Right atrium auricular region (tissue), 2 donors: ENCODE measurements around the gene TNNC1. TPM values are rescaled to one million over a fixed set of nuclear protein-coding genes. Genes with fewer than 3 reads are reported as not detected.

Experiments used
- DNase-seq: peaks from one replicate; pipeline ENCODE4 v3.0.0-alpha.2; 2019; ENCODE audit warnings: low spot score
- H3K27ac ChIP-seq, 2 donors: fragments of 200-600 bp; sonication (generic); 1 replicate in 1 of 2; 2 replicates in 1 of 2; pipeline ENCODE4 v1.5.1; 2016 to 2019
- H3K27me3 ChIP-seq, 2 donors: fragments of 200-600 bp; sonication (generic); one replicate each; pipeline versions ENCODE4 v1.5.1 to v1.6.0; 2017 to 2019
- H3K36me3 ChIP-seq: fragments of 200-600 bp; sonication (generic); one replicate; pipeline ENCODE4 v1.5.1; 2016
- H3K4me1 ChIP-seq, 2 donors: fragments of 200-600 bp; sonication (generic); one replicate each; pipeline versions ENCODE4 v1.5.1 to v1.6.0; 2017 to 2019
- H3K4me3 ChIP-seq, 2 donors: fragments of 200-600 bp; sonication (generic); 1 replicate in 1 of 2; 2 replicates in 1 of 2; pipeline ENCODE4 v1.5.1; 2017 to 2019; ENCODE audit warnings: mild to moderate bottlenecking in 1 of 2, moderate library complexity in 1 of 2
- H3K9me3 ChIP-seq, 2 donors: fragments of 200-600 bp; sonication (generic); one replicate each; pipeline ENCODE4 v1.5.1; 2019
- total RNA-seq, 2 donors: library from RNA; depleted of rRNA; stranded (reverse); fragments of >200 nt; gene quantifications; one replicate each; pipeline ENCODE4 v1.1.0, GENCODE V29; 2016
- TF ChIP-seq, protein P1 (sequence below), 2 donors: fragments of 200-600 bp; sonication (generic); IDR thresholded peaks; one replicate each; pipeline ENCODE4 v1.5.1; 2019; ENCODE audit warnings: antibody characterized with exemption in 2 of 2

The TNNC1 gene
- total RNA-seq, 2 donors from 2014 or later = 4,697 to 8,249 TPM

DNA sequence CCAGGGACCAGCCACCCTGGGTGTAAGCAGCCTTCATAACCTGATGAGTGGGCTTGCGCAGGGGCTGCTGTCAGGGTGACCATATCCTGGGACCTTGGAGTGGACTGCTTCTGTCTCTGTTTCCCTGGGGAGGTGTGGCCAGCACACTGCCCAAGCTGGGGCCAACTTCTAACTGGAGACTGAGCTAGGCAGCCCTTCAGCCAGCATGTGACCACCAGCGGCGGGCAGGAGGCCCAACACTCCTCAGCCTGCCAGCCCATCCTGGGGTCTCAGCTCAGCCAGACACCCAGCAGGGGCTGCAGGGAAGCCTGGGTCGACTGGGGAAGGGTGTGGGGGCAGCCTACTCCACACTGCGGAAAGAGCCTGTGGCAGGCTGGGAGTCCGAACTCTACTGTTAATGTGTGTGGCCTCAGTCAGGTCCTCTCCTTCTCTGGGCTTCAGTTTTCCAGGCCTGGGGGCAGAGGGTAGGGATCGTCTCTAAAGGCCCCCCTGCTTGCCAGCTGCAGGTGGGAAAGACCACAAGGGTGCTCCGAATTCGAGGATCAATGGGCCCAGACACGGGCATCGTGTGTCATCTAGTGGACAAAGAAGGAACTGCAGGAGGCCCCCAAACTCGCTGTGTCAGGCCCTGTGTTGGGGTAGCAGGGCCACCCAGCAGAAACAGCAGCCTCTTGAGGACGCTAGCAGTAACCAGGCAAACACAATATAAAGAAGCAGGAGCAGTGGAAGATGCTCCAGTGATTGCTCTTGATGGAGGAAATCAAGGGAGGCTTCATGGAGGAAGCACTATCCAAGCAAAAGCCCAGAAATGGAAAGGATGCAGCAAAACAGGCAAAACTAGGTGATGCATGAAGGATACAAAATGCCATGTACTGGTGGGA is 7.0 kb downstream of the TNNC1 start:
- H3K36me3 ChIP-seq = peaks cover 24% of the 10 kb centered on the region
- peak; percentile 73 for DNase-seq

DNA sequence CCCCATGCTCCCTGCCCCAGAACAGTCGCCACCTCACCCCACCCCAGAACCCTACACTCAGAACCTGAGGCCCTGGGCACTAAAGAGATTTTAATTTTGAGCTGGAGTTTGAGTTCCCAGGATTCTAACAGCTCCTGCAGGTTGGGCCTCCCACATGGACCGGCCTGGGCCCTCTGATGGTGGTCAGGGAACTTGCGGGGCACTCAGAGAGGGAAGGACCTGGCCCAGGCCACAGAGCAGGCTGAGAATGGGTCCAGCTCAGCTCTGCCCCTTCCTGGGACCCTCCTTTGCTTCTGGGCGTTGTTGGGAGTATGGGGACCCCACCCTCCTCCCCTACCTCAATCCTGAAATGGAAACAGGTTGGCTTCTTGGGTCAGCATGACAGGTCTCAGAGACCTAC is 7.8 kb downstream of the TNNC1 start:
- peaks cover 16% of the 10 kb centered on the region for H3K36me3 ChIP-seq
- no peak for DNase-seq
- no peaks in the 10 kb centered on the region for H3K9me3 ChIP-seq
- H3K27ac ChIP-seq = peak overlapping the region in 1 of 2 donors; percentile 47
- peaks cover 0 to 38% of the 10 kb centered on the region in 2 donors for H3K4me1 ChIP-seq
- no peaks in the 10 kb centered on the region for H3K27me3 ChIP-seq
- TF ChIP-seq, protein P1, sequence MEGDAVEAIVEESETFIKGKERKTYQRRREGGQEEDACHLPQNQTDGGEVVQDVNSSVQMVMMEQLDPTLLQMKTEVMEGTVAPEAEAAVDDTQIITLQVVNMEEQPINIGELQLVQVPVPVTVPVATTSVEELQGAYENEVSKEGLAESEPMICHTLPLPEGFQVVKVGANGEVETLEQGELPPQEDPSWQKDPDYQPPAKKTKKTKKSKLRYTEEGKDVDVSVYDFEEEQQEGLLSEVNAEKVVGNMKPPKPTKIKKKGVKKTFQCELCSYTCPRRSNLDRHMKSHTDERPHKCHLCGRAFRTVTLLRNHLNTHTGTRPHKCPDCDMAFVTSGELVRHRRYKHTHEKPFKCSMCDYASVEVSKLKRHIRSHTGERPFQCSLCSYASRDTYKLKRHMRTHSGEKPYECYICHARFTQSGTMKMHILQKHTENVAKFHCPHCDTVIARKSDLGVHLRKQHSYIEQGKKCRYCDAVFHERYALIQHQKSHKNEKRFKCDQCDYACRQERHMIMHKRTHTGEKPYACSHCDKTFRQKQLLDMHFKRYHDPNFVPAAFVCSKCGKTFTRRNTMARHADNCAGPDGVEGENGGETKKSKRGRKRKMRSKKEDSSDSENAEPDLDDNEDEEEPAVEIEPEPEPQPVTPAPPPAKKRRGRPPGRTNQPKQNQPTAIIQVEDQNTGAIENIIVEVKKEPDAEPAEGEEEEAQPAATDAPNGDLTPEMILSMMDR (IDR thresholded peaks at IDR 0.05) = no peak
- no peak overlapping the region for H3K4me3 ChIP-seq

More for the DNA sequence above, 7.0 kb downstream of the TNNC1 start:
- H3K4me3 ChIP-seq = no peak overlapping the region
- H3K27ac ChIP-seq = peak overlapping the region in 1 of 2 donors; percentile 89
- no peaks in the 10 kb centered on the region for H3K9me3 ChIP-seq
- TF ChIP-seq, protein P1 (IDR thresholded peaks at IDR 0.05) = peak; percentile 100
- peaks cover 0 to 43% of the 10 kb centered on the region in 2 donors for H3K4me1 ChIP-seq
- no peaks in the 10 kb centered on the region for H3K27me3 ChIP-seq

DNA sequence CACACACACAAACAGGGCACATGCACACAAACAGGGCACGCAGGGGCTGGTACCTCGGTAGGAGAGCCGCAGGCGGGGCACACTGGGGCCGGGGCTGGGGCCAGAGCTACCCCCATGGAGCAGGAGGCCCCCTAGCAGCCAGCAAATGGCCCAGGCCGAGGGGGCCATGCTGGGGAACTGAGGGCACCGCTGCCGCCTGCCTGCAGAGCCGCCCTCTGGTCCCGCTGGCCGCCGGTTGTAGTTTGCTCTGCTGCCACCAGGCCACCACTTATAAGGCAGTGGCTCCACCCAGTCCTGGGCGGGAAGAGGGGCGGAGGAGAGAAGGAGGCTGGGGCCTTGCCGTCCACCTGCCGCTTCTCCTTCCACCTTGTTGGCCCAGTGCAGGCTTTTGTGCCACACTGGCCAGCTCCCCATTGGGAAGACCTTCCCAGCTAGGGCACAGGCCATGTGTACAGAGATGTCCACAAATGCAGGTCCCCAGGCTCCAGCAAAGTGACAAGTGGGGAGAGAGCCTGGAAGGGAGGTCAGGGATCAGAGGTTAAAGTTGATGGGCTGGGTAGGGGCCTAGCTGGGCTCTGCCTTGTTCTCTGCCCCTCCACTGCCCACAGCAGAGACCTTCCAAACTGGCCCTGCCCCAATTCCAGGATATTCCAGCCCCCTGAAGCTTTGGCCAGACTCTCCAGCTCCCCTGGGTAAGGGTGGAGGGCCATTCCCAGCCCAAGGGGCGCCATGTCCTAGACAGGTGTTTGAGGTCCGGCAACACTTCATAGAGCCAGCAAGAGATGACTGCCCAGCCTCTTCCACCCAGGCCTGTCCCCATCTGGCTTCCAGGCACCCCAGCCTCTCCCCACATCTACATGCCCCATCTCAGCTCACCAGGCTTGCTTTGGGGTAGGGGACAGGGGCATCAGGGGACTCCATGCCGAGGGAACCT is 8.7 kb downstream of the TNNC1 start, which contains the start of gene SEMA3G:
SEMA3G (minus strand) TSS at position 244 of the 934 bp plus-strand sequence; CDS start at position 168, 76 bp downstream.
- TF ChIP-seq, protein P1 (IDR thresholded peaks at IDR 0.05) = peak; percentile 44 to 67
- DNase-seq = no peak
- H3K27me3 ChIP-seq = no peaks in the 10 kb centered on the region
- peaks cover 6% of the 10 kb centered on the region for H3K36me3 ChIP-seq
- H3K27ac ChIP-seq = no peak within 1 kb of the TSS
- peak within 1 kb of the TSS; percentile 20 to 42 for H3K4me3 ChIP-seq
- no peaks in the 10 kb centered on the region for H3K9me3 ChIP-seq
- peaks cover 0 to 29% of the 10 kb centered on the region in 2 donors for H3K4me1 ChIP-seq

DNA sequence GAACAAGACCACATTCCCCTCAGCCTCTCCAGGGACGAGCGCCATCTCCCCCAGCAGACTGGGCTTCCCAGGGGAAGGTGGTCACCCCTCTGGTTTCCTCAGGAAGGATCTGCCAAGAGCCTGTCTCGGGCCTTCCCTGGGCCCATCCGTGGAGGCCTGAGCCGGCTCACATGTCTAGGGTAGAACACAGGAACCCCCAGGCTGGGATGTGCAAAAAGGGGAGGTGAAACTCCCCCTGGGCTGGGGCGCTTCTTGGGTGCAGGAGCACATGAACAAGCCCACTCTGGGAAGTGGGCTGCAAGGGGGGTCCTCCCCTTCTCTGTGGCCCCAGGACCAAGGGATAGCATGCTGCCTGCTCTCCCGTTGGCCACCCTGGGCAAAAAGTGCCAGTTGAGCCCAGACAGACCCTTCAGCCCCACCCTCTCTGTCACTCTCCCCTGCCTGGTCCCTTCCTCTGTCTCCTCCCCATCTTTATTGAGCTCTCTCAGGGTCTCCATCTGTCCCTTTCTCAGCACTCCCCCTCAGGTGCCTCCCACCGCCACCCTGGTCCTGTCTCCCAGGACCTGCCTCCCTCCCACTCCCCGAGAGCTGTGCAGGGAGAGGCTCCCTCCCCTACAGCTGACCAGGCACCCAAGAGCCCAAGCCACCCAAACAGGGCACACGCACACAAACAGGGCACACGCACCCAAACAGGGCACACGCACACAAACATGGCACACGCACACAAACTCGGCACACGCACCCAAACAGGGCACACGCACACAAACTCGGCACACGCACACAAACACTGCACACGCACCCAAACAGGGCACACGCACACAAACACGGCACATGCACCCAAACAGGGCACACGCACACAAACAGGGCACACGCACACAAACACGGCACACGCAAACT is 9.8 kb downstream of the TNNC1 start:
- TF ChIP-seq, protein P1 (IDR thresholded peaks at IDR 0.05) = no peak
- H3K36me3 ChIP-seq = no peaks in the 10 kb centered on the region
- H3K4me3 ChIP-seq = peak overlapping the region; percentile 20 to 42
- H3K27me3 ChIP-seq = no peaks in the 10 kb centered on the region
- peaks cover 0 to 25% of the 10 kb centered on the region in 2 donors for H3K4me1 ChIP-seq
- H3K27ac ChIP-seq = no peak overlapping the region
- no peaks in the 10 kb centered on the region for H3K9me3 ChIP-seq
- DNase-seq = no peak

GRCh38 chr3:52443268-52443610 is 10.6 kb downstream of the TNNC1 start:
- Histone ChIP-seq H3K4me3 (peak overlapping the region; percentile 23 to 42), H3K9me3 (no peaks in the 10 kb centered on the region), H3K27me3 (no peaks in the 10 kb centered on the region), H3K4me1 (peaks cover 0 to 19% of the 10 kb centered on the region in 2 donors), H3K27ac (peak overlapping the region in 1 of 2 donors; percentile 39), H3K36me3 (no peaks in the 10 kb centered on the region)
- DNase-seq = no peak
- TF ChIP-seq, protein P1 (IDR thresholded peaks at IDR 0.05) = no peak
